Activated CD4-positive, alpha-beta T cell treated with anti-CD3 and anti-CD28 coated beads for 4 hours (primary cell): ENCODE data around the gene RBM11.
"Not testable (repeated sequence)": the region's sequence is repeated elsewhere in the genome, so short reads cannot be mapped to it uniquely, and the experiment has no call there.

Experiments
- DNase-seq, 2 donors: peaks; one replicate each; pipeline ENCODE4 v3.0.0-alpha.2; 2020

The RBM11 gene, protein sequence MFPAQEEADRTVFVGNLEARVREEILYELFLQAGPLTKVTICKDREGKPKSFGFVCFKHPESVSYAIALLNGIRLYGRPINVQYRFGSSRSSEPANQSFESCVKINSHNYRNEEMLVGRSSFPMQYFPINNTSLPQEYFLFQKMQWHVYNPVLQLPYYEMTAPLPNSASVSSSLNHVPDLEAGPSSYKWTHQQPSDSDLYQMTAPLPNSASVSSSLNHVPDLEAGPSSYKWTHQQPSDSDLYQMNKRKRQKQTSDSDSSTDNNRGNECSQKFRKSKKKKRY

DNA sequence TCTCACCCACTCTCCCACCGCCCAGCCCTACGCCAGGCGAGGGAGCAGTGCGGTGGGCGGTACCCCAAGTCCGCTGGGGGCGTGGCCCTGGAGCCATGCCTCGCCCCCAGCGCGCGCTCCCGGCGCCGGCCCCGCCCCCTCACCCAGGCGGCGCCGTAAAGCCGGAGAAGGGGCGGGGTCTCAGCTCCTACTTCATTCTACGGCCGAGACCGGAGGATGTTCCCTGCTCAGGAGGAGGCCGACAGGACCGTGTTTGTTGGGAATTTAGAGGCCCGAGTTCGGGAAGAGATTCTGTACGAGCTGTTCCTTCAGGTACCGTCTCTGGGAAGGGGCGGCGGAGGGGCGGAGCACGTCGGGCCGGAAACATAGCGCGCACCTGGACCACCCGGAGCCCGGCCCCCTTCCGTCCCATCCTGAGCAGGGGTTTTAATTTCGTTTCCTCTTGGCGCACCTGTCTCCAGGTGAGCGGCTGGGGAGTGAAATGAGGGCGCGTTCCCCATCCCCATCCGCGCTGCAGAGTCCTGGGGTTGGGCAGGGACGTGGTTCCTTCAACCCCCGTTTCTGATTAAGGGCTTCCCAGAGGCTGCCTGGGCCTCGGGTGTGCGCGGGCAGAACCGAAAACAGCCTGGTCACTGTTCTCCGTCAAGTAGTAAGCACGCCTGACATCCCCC, at the start of gene RBM11:
Gene RBM11 (plus strand): TSS at position 187 of the 671 bp plus-strand sequence. CDS start 30 bp downstream, at position 217.
- peak; percentile 79 to 82 for DNase-seq

DNA sequence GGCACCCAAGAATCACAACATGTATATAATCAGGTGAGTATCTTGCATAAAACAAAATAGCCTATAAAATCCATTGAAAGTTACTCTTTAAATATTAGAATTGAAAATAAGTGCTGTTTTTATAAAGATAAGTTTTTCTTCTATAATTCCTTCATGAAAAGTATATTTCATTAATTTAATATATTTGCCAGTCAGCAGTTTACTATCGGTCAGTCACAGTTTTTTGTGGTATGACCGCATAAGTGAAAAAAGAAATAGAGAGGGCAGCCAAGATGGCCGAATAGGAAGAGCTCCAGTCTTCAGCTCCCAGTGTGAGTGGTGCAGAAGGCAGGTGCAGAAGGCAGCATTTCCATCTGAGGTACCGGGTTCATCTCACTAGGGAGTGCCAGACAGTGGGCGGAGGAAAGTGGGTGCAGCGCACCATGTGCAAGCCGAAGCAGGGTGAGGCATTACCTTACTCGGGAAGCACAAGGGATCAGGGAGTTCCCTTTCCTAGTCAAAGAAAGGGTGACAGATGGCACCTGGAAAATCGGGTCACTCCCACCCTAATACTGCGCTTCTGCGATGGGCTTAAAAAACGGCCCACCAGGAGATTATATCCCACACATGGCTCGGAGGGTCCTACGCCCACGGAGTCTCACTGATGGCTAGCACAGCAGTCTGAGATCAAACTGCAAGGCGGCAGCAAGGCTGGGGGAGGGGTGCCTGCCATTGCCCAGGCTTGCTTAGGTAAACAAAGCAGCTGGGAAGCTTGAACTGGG, 49.3 kb upstream of the RBM11 start:
- not testable (repeated sequence) for DNase-seq

DNA sequence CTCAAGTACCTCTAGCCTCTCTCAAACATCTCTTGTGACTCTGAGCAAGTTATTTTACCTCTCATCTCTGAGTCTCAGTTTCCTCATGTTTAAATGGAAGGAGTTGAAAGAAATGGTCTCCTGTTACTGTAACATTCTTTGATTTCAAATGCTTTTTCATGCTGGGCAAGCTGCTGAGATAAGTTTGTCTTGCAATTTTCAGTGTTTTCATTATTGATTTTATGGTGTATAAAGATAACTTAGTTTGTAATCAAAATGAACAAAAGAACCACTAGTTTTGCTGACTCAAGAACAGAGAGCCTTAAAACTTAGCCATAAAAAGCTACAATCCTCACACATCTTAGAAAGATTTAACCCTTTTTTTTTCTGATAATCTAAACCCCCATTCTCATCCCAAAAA, 9.7 kb upstream of the RBM11 start:
- no peak for DNase-seq

DNA sequence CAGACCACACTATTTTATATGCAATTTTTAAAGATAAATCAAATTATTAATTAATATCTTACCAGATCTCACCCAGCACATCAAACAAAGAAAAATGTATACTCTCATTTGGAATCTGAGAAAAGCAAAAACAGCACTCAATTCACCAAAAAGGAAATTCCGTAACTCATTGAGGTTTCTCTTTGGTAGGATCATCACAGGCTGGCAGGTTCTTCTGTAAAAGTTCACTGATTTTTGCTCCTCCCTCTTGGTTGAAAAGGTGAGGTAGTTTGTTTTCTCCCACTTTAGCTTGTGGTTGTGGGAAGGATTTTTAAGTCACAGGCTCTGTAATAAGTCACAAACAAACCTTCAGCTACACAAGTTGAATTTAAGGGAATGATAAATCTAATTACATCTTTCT, 5.2 kb upstream of the RBM11 start, which contains the start of gene LIPI:
Gene LIPI (minus strand): TSS at position 218 of the 400 bp plus-strand sequence. CDS start 110 bp downstream, at position 108.
- DNase-seq: no peak

DNA sequence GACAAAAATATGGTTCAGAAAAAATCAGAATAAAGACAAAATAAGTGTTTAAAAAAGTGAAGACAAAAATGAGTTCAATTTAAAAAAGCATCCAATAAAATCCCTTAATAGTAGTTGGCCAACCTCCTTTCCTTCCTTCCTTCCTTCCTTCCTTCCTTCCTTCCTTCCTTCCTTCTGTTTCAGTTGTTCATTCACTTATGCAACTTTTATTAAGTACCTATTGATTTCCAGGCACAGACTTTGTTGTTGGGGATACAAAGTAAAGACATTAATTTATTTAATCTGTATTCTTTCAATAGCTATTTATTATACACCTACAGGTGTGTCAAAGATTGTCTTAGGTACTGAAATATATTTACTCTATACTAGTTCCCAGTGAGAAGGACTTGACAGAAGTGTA, 2.8 kb upstream of the RBM11 start:
- no peak for DNase-seq

DNA sequence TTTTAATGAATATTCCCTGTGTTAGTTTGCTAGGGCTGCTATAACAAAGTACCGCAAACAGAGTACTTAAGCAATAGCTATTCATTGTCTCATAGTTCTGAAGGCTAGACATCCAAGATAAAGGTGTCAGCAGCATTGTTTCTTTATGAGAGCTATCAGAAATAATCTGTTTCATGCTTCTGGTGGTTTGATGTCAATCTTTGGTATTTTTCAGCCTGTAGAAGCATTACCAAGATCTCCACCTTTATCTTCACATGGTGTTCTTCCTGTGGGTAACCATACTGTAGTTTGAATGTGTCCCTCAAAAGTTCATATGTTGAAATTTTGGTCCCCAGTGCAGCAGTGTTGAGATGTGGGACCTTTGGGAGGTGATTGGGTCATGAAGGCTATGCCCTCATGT, 7.4 kb downstream of the RBM11 start:
- DNase-seq: no peak

DNA sequence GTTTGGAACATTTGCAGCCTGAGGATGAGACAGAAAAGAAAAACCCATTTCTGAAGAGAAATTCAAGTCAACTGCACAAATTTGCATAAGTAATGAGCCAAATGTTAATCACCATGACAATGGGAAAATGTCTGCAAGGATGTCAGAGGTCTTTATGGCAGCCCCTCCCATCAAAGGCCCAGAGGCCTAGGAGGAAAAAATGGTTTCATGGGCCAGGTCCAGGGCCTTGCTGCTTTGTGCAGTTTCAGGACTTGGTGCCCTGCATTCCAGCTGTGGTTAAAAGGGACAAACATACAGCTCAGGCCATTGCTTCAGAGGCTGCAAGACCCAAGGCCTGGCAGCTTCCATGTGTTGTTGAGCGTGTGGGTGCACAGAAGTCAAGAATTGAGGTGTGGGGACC, 13.4 kb downstream of the RBM11 start:
- no peak for DNase-seq

DNA sequence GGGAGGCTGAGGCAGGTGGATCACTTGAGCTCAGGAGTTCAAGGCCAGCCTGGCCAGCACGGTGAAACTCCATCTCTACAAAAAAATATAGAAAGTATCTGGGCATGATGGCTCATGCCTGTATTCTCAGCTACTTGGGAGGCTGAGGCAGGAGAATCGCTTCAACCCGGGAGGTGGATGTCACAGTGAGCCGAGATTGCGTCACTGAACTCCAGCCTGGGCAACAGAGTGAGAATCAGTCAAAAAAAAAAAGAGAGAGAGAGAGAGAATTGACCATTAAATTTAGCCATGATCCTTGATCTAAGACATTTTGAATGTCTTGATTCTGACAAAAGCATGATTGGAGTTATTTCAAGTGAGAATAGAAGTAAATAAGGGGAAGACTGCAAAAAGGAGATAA, 19.1 kb downstream of the RBM11 start:
- no peak for DNase-seq

DNA sequence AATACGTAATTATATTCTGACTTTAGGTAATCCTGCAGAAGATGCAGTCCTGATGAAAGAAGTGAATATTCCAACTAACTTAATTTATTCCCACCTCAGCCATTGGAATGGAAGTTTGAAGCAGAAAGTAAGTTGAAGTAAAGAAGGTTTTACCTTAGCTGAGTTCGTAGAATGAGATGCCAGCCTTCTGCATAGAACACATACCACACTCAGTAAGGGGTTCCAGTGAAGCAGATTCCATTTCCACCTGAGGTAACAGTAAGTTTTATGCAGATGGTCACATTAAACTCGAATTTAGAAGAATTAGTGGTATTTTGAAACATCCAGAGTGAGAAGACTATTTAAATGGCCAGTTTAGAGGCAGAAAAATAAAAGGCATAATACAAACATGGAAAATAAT, 20.2 kb downstream of the RBM11 start:
- no peak for DNase-seq

DNA sequence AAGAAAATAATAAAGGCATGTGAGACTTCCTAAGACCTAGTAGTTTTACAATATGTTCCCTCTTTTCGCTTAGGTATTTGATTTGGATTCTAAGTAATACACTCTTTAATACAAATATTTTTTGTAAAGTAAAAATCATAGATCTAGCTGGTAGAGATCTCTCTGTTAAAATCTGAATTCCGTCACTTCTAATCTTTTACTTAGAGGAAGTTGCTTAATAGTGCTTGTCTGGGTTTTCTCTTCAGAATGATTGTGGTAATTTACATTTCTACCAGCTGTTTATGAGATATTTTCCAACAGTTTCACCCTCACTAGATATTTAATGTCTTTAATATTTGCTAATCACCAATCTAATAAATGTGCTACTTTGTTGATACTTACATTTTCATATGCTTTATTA, 23.3 kb downstream of the RBM11 start:
- DNase-seq: no peak

DNA sequence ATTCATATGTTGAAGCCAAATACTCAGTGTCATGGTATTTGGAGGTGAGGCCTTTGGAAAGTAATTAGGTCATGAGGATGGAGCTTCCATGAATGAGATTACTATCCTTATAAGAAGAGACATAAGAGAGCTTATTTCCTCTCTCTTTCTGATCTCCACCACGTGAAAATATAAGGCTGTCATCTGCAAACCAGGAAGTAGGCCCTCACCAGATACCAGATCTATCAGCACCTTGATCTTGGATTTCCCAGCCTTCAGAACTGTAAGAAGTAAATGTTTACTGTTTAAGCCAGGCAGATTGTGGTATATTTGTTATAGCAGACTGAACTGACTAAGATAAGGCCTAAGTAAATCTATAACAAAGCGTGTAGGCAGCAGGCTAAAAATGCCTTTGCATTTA, 25.3 kb downstream of the RBM11 start:
- no peak for DNase-seq

DNA sequence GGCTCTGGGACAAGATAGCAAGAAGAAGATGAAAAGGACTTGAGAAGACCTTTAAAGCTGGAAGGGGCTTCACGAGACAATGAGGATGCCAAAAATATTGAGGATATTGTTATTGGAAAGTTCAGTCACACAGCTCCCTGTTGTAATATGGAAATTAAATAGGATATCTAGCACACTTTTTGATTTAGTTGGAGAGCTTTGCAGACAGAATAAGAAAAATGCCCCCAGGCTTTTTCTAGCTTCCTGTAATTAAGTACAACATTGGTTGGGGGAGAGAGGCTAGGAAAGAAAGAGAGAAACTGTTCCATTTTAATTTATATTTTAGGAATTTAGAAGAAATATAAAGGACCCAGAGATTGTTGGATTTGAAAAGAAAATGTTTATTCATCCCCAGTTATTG, 27.5 kb downstream of the RBM11 start:
- no peak for DNase-seq

DNA sequence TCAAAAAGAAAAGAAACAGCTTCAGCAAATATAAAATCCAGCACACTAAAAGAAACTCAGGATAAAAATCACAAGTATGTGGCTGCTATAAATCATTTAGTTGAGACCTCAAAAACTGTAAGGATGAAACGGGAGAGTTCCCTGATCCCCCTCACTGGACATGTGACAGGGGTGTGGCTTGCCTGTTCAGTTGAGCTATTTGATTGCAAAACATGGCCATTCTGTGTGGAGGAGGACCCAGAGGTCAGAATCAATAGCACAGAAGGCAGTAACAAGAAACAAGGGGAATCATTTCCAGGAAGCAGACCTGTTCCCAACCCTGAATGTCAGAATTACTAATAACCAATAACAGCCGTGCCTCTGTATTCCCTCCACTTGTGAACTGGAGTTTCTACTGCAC, 27.9 kb downstream of the RBM11 start:
- DNase-seq: no peak

DNA sequence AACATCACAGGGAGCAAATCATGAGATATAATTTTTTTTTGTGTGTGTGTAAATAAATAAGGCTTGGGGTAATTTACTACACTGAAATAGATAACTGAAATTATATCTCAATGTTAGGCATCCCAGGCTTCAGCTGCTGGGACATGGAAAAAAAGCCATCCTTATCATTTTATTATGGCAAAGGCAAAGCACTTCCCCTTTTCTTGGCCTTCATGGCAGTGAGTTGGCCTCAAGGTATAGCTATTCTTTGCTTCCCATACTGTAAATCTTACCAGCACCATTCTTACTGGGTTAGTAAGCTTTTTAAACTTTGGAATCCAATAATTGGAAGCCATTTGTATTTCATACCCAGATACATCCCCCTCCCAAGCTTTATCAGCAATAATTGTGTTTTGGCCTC, 29.0 kb downstream of the RBM11 start:
- no peak for DNase-seq

DNA sequence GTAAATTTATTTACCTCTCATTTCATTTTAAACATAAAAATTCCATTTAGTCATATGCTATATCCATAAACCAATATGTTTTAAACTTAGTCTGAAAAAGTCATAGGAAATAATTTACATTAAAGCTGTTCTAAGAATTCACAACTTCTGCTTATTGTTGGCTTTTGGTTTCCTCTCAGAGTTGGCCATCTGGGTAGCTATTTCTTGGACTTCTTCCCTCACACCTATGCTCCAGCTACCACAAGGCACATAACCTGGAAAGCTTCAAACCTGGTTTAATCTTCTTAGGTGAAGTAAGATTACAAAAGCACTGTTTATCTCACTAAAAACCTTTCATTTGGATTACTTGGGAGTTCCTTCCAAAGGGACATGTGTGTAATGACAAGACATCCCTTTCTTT, 29.8 kb downstream of the RBM11 start:
- DNase-seq: no peak

DNA sequence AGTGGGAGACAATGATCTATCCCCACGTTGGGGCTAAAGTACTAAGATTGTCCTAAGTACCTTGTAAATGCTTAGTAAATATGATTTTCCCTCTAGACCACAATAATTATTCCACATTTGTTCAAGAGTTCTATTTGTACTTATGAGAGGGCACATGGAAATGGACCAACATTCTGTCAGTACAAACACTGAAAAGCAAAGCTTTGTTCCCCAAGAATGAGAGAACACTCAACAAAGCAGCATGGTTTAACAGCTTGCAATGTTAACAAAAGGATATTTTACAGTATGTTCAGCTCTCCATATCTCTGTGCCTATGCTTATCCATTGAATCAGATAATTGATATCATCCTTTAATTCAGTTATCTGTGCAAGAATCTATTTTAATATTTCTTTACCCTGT, 35.4 kb downstream of the RBM11 start:
- DNase-seq: no peak

DNA sequence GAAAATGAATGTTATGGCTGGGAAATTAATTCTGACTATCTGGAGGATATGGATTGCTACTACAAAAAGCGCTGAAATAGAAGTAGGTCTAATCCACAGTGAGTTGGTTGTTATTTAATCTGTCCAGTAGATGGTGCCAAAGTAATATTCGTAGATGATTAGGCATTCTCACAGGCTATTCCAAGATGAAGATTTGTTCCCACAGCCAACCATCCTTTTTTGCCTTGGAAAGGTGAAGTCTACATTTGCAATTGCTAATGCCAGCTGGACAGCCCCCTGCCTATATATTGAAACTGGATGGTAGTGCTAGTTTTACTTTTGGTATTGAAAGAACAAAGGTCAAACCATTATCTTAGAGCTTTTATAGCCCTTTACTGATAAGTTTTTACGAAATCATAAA, 43.8 kb downstream of the RBM11 start:
- no peak for DNase-seq

DNA sequence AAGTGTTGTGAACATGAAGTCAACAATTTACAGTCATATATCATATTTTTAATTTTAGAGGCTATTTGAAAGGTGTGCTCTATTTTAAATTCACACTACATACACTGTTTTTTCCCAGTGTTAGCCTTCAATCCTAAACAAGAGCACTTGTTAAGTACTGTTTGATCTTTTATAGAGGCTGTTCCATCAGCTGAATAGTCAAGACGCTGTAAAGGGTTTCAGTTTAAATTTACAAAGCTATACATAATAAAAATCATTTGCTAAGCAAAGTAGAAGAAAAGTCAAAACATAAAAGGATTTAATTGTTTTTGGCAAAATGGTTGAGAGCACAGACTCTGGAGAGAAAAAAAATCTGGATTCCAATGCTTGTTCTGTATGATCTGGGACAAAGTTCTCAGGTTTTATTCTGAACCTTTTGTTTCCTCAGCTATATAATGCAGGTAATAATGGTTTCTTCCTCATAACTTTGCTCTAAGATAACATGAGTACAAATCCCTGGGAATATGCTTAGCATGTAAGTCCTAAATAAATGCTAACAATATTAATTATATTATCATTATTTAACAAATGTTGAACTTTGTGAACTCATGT, 44.3 kb downstream of the RBM11 start:
- no peak for DNase-seq

DNA sequence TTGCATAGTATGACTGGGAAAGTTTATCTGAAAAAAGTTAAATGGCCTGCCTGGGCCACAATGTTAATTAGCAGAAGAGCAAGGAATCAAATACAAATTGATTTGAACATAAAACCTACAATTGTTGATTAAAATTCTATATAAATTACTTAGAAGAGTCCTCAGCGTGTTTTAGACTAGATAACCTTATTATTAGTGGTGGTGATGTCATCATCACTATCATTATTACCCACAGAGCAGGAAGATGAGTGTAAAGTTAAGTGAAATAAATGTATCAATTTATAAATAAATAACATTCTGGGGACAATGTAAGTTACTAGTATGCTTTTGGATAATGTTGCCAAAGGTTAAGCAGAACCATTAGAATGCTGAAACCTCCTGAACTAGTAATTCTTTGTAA, 46.1 kb downstream of the RBM11 start:
- DNase-seq: no peak

DNA sequence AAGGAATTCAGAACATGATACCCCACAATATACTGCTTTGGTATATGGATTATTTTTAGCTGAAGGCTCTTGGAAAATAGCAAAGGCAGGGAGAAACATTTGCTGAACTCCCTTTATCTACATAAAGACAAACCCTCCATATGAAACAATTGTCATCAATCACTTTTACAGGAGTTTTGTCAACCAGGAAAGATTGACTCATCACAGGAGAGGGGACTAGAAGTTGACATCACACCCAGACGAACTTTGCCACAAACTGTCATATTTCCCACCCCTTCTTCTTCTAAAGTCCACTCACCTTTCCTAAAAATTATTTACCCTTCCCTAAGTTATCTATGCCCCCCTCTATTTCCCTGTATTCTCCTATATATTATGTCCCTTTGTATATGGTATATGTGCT, 47.9 kb downstream of the RBM11 start:
- no peak for DNase-seq

DNA sequence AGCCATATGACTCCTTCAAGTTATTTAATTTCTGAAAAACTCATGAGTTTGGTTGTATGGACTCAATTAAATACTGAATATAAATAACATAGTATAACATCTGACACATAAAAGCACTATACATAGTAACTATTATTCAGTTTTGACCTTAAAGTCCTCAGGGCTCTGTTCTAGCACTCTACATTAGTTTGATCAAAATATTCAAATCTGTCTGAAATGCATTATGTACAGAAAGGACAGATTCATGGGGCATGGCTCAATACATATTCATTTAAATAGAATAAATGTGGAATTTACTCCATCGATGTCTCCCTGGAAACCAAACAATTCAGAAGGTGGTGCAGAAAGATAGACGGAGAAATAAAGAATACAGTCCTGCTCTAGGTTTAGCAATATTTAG, 49.1 kb downstream of the RBM11 start:
- no peak for DNase-seq

DNA sequence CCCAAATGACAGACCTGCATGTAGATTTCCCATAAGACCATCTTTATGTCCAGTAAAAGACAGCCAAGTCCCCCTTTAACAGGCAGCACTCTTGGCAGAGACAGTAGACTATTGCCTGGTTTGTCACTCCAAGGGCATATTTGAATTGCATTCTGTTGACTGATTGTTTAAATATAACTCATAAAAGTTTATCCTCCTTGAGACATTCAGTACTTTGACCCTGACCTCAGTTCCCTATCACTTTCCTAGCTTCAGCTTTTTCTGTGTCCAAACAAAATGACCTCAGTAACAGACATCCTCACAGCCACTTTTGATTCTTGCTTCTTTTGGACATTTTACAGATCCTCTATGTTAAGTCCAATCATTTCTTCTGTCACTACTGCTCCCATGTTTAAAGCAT, 51.1 kb downstream of the RBM11 start:
- DNase-seq: no peak

DNA sequence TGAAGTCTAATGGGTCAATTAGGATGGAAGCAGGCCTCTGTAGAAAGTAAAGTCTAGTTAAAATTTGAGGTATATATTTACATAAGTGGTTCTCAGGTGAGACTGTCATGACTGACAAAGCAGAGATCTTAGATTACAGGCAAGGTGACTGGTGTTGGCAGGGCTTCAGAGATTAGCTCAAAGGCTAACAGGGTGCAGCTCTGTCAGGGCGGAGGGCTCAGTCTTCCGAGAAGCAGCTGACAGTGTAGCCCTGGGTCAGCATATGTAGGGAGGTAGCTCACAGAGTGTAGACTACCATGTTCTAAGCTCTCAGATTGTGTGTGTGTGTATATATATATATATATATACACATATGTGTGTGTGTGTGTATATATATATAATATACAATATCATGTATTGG, 54.7 kb downstream of the RBM11 start:
- no peak for DNase-seq

DNA sequence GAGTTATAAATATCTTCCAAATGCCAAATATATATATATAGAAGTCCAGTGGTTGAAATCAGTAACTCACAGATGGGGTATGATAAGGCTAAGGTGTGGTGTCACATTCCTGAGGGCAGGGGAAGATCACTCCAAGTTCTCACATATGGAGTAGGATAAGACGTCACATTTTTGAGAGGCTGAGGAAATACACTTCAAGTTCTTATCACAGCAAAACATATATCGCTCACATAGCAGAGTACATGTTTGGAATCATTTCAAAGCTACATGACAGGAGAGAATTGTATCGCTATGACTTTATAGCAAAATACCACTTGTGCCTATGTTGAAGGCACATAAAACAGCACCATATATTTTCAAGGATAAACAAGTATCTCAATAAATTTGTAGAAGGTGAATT, 55.1 kb downstream of the RBM11 start:
- DNase-seq: no peak
